Measurements from ENCODE around the gene MLEC. TPM values are rescaled to one million over a fixed set of nuclear protein-coding genes. Genes with fewer than 3 reads are reported as not detected.
"Not testable (repeated sequence)": the region's sequence is repeated elsewhere in the genome, so short reads cannot be mapped to it uniquely, and the experiment has no call there.

The MLEC gene
- total RNA-seq, 1 donor from 2014 or later = 98.1 TPM

GRCh38 chr12:120663741-120664140 lies 23.2 kb upstream of the MLEC start:
- Histone ChIP-seq H3K27me3 (ENCODE audit: low read depth) (no peaks in the 10 kb centered on the region), H3K4me1 (no peaks in the 10 kb centered on the region), H3K27ac (no peak overlapping the region), H3K9me3 (no peaks in the 10 kb centered on the region), H3K4me3 (no peak overlapping the region), H3K36me3 (no peaks in the 10 kb centered on the region)
- intact Hi-C loops (cut with DNase I) = no loop called here
- TF ChIP-seq CTCF (IDR thresholded peaks at IDR 0.05) = no peak
- no peak for ATAC-seq
- DNase-seq = no peak

- intact Hi-C loops (cut with DNase I) = no loop called here
- DNase-seq (peak; percentile 10), ATAC-seq (peak in 1 of 2 donors; percentile 7)
Measured at GRCh38 chr12:120666571-120667390, 20.2 kb upstream of the MLEC start.

GRCh38 chr12:120668091-120668867 lies 18.7 kb upstream of the MLEC start:
- Histone ChIP-seq H3K27ac (no peak overlapping the region), H3K9me3 (no peaks in the 10 kb centered on the region), H3K36me3 (no peaks in the 10 kb centered on the region), H3K4me1 (no peaks in the 10 kb centered on the region), H3K4me3 (no peak overlapping the region), H3K27me3 (ENCODE audit: low read depth) (no peaks in the 10 kb centered on the region)
- ATAC-seq = no peak
- intact Hi-C loops (cut with DNase I) = no loop called here
- peak; percentile 6 for DNase-seq
- no peak for TF ChIP-seq CTCF (IDR thresholded peaks at IDR 0.05)

More at GRCh38 chr12:120666571-120667390, 20.2 kb upstream of the MLEC start:
- no peaks in the 10 kb centered on the region for H3K9me3 ChIP-seq
- H3K4me1 ChIP-seq = no peaks in the 10 kb centered on the region
- H3K27me3 ChIP-seq (ENCODE audit: low read depth) = no peaks in the 10 kb centered on the region
- H3K4me3 ChIP-seq = no peak overlapping the region
- H3K36me3 ChIP-seq = no peaks in the 10 kb centered on the region
- H3K27ac ChIP-seq = no peak overlapping the region
- TF ChIP-seq CTCF (IDR thresholded peaks at IDR 0.05) = no peak

- Histone ChIP-seq H3K4me3 (no peak overlapping the region), H3K27me3 (ENCODE audit: low read depth) (no peaks in the 10 kb centered on the region), H3K9me3 (no peaks in the 10 kb centered on the region), H3K4me1 (no peaks in the 10 kb centered on the region), H3K27ac (no peak overlapping the region), H3K36me3 (no peaks in the 10 kb centered on the region)
- TF ChIP-seq CTCF (IDR thresholded peaks at IDR 0.05) = no peak
- ATAC-seq (peak; percentile 36 to 47), DNase-seq (peak; percentile 45)
- intact Hi-C loops (cut with DNase I) = no loop called here
Measured at GRCh38 chr12:120668868-120669840, 17.8 kb upstream of the MLEC start.

- H3K4me3 ChIP-seq; H3K27me3 ChIP-seq (ENCODE audit: low read depth); H3K27ac ChIP-seq; ATAC-seq; H3K36me3 ChIP-seq; H3K4me1 ChIP-seq; intact Hi-C loops (cut with DNase I); H3K9me3 ChIP-seq: not testable (repeated sequence)
- DNase-seq = peak; percentile 10
Measured at GRCh38 chr12:120670237-120670636, 16.7 kb upstream of the MLEC start.

Data from lower lobe of right lung (tissue), 2 donors.